Adrenal gland (tissue), 5 donors: ENCODE measurements around the gene SMCHD1.

Experiments used
- POLR2A ChIP-seq, 2 donors: fragments of 450-650 bp; IDR thresholded peaks; one replicate each; pipeline ENCODE4 v1.6.1; 2017; ENCODE audit warnings: antibody characterized with exemption in 2 of 2, mild to moderate bottlenecking in 2 of 2, moderate library complexity in 1 of 2
- TF ChIP-seq, protein P1 (sequence below), 6 experiments: fragments of 450-650 bp in 4 of 6; fragments of 200-600 bp in 2 of 6; sonication (generic) in 1 of 6; IDR thresholded peaks; 1 replicate in 5 of 6; 2 replicates in 1 of 6; pipeline versions ENCODE4 v1.5.1 to v1.8.0; 2016 to 2021; ENCODE audit warnings: antibody characterized with exemption in 6 of 6, mild to moderate bottlenecking in 2 of 6, moderate library complexity in 1 of 6
- donor health status: DM: no; HTN: no; CAD: no.

GRCh38 chr18:2662990-2663389 lies 7.5 kb downstream of the SMCHD1 start:
- TF ChIP-seq, protein P1, sequence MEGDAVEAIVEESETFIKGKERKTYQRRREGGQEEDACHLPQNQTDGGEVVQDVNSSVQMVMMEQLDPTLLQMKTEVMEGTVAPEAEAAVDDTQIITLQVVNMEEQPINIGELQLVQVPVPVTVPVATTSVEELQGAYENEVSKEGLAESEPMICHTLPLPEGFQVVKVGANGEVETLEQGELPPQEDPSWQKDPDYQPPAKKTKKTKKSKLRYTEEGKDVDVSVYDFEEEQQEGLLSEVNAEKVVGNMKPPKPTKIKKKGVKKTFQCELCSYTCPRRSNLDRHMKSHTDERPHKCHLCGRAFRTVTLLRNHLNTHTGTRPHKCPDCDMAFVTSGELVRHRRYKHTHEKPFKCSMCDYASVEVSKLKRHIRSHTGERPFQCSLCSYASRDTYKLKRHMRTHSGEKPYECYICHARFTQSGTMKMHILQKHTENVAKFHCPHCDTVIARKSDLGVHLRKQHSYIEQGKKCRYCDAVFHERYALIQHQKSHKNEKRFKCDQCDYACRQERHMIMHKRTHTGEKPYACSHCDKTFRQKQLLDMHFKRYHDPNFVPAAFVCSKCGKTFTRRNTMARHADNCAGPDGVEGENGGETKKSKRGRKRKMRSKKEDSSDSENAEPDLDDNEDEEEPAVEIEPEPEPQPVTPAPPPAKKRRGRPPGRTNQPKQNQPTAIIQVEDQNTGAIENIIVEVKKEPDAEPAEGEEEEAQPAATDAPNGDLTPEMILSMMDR (IDR thresholded peaks at IDR 0.05), result no peak
- TF ChIP-seq POLR2A (IDR thresholded peaks at IDR 0.05), result no peak
